ENCODE data around the gene ATP6V0A1.
"Not testable (repeated sequence)": the region's sequence is repeated elsewhere in the genome, so short reads cannot be mapped to it uniquely, and the experiment has no call there.

The ATP6V0A1 gene

GRCh38 chr17:42458497-42459255 lies at the start of gene ATP6V0A1:
ATP6V0A1 (plus strand) TSS chr17:42458878; CDS start chr17:42460895, 2,017 bp downstream.
- DNase-seq: peak; percentile 64 to 85 (median 73)

- DNase-seq: no peak
These were observed 49.0 kb upstream of the ATP6V0A1 start for GRCh38 chr17:42409523-42410318.

- DNase-seq: no peak
These were observed 48.4 kb upstream of the ATP6V0A1 start for GRCh38 chr17:42410319-42410685.

- DNase-seq: no peak
These were observed 47.3 kb upstream of the ATP6V0A1 start for GRCh38 chr17:42411361-42411760.

- DNase-seq: no peak
These were observed 46.6 kb upstream of the ATP6V0A1 start for GRCh38 chr17:42411905-42412679.

GRCh38 chr17:42413464-42414040 lies 45.1 kb upstream of the ATP6V0A1 start:
- DNase-seq: no peak

GRCh38 chr17:42414704-42415409 lies 43.8 kb upstream of the ATP6V0A1 start:
- DNase-seq: peak in 2 of 4 experiments; percentile 25 to 56

GRCh38 chr17:42417981-42418380 lies 40.7 kb upstream of the ATP6V0A1 start:
- not testable (repeated sequence) for DNase-seq

GRCh38 chr17:42421136-42421506 lies 37.6 kb upstream of the ATP6V0A1 start:
- DNase-seq: no peak

GRCh38 chr17:42421507-42422338 lies 37.0 kb upstream of the ATP6V0A1 start:
- DNase-seq: no peak

- peak in 1 of 4 experiments; percentile 34 for DNase-seq
These were observed 36.2 kb upstream of the ATP6V0A1 start for GRCh38 chr17:42422412-42422957.

- DNase-seq: no peak
These were observed 35.5 kb upstream of the ATP6V0A1 start, which contains the start of gene CAVIN1 for GRCh38 chr17:42422958-42423712. CAVIN1 (minus strand) TSS chr17:42423256; CDS start chr17:42423097, 159 bp downstream.

- DNase-seq: no peak
These were observed 34.9 kb upstream of the ATP6V0A1 start for GRCh38 chr17:42423766-42424165.

- DNase-seq: no peak
These were observed 33.6 kb upstream of the ATP6V0A1 start for GRCh38 chr17:42424991-42425610.

- no peak for DNase-seq
These were observed 30.3 kb upstream of the ATP6V0A1 start for GRCh38 chr17:42428141-42428944.

GRCh38 chr17:42429726-42430447 lies 28.8 kb upstream of the ATP6V0A1 start:
- no peak for DNase-seq

- DNase-seq: no peak
These were observed 26.9 kb upstream of the ATP6V0A1 start for GRCh38 chr17:42431758-42432161.

GRCh38 chr17:42436391-42436790 lies 22.3 kb upstream of the ATP6V0A1 start:
- DNase-seq: no peak

All from activated naive CD4-positive, alpha-beta T cell (primary cell).